ENCODE data around the gene GIMD1. TPM values are rescaled to one million over a fixed set of nuclear protein-coding genes. Genes with fewer than 3 reads are reported as not detected.
"Not testable (repeated sequence)": the region's sequence is repeated elsewhere in the genome, so short reads cannot be mapped to it uniquely, and the experiment has no call there.

GIMD1 gene
- total RNA-seq, result not detected

GRCh38 chr4:106368678-106369077 lies at the start of gene GIMD1:
TSS of gene GIMD1 (minus strand) at chr4:106368778. CDS start at chr4:106367435, 1,343 bp downstream.
- Histone ChIP-seq H3K27me3 (peaks cover 3% of the 10 kb centered on the region), H3K36me3 (no peaks in the 10 kb centered on the region), H3K4me1 (no peaks in the 10 kb centered on the region), H3K9me3 (no peaks in the 10 kb centered on the region), H3K4me3 (no peak within 1 kb of the TSS), H3K27ac (no peak within 1 kb of the TSS)
- TF ChIP-seq POLR2A (IDR thresholded peaks at IDR 0.05) (no peak), EP300 (IDR thresholded peaks at IDR 0.05) (no peak), POLR2AphosphoS5 (IDR thresholded peaks at IDR 0.05) (no peak)
- TF ChIP-seq, protein P1, sequence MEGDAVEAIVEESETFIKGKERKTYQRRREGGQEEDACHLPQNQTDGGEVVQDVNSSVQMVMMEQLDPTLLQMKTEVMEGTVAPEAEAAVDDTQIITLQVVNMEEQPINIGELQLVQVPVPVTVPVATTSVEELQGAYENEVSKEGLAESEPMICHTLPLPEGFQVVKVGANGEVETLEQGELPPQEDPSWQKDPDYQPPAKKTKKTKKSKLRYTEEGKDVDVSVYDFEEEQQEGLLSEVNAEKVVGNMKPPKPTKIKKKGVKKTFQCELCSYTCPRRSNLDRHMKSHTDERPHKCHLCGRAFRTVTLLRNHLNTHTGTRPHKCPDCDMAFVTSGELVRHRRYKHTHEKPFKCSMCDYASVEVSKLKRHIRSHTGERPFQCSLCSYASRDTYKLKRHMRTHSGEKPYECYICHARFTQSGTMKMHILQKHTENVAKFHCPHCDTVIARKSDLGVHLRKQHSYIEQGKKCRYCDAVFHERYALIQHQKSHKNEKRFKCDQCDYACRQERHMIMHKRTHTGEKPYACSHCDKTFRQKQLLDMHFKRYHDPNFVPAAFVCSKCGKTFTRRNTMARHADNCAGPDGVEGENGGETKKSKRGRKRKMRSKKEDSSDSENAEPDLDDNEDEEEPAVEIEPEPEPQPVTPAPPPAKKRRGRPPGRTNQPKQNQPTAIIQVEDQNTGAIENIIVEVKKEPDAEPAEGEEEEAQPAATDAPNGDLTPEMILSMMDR (IDR thresholded peaks at IDR 0.05), result no peak
- WGBS, result 83% methylated on average over 5 of the region's 5 CpGs
- no peak for DNase-seq (ENCODE audit: low spot score in 2 of 2)

GRCh38 chr4:106414366-106414765 lies 45.8 kb upstream of the GIMD1 start:
- no peaks in the 10 kb centered on the region for H3K36me3 ChIP-seq
- no peak overlapping the region for H3K4me3 ChIP-seq
- H3K27me3 ChIP-seq, result no peaks in the 10 kb centered on the region
- DNase-seq (ENCODE audit: low spot score in 2 of 2), result no peak
- H3K9me3 ChIP-seq, result no peaks in the 10 kb centered on the region
- no peak overlapping the region for H3K27ac ChIP-seq
- H3K4me1 ChIP-seq, result no peaks in the 10 kb centered on the region
- no peak for TF ChIP-seq POLR2A (IDR thresholded peaks at IDR 0.05)
- TF ChIP-seq EP300 (IDR thresholded peaks at IDR 0.05), result no peak
- TF ChIP-seq POLR2AphosphoS5 (IDR thresholded peaks at IDR 0.05), result no peak
- TF ChIP-seq, protein P1 (IDR thresholded peaks at IDR 0.05), result no peak

DNA sequence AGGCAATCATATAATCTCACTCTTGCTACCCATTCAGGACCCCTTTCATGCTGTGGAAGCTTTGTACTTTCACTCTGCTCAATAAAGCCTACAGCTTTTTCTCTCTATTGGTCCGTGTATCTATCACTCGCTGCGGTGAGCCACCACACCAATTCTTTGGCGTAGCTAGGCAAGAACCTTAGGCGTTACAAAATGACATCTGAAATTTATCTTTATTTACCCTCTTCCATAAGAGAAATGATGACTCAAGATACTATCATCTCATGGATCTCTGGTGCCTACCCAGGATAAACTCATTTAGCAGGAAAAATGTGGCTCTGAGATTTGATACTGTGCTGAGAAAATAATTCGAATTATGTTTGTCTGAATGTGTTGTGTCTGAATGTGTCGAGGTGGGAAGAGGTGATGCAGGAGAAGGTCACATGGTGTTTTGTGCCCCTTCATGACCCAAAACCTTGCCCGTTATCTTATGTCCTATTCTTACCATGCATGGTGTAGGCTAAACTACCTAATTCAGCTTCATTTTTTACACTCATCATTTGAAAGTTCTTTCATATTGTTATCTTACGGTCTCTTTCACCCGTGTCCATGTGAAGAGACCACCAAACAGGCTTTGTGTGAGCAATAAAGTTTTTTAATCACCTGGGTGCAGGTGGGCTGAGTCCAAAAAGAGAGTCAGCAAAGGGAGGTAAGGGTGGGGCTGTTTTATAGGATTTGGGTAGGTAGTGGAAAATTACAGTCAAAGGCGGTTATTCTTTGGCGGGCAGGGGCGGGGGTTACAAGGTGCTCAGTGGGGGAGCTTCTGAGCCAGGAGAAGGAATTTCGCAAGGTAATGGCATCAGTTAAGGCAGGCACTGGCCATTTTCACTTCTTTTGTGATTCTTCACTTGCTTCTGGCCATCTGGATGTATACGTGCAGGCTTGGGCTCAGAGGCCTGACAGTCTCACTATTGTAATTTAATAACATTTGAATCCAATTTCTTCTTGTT lies 41.6 kb upstream of the GIMD1 start:
- H3K27me3 ChIP-seq, result no peaks in the 10 kb centered on the region
- no peaks in the 10 kb centered on the region for H3K9me3 ChIP-seq
- no peak overlapping the region for H3K4me3 ChIP-seq
- H3K4me1 ChIP-seq, result no peaks in the 10 kb centered on the region
- H3K27ac ChIP-seq, result no peak overlapping the region
- TF ChIP-seq, protein P1 (IDR thresholded peaks at IDR 0.05), result no peak
- TF ChIP-seq POLR2A (IDR thresholded peaks at IDR 0.05), result no peak
- TF ChIP-seq EP300 (IDR thresholded peaks at IDR 0.05), result no peak
- no peak for DNase-seq (ENCODE audit: low spot score in 2 of 2)
- 86% methylated on average over 15 of the region's 15 CpGs for WGBS
- no peaks in the 10 kb centered on the region for H3K36me3 ChIP-seq

DNA sequence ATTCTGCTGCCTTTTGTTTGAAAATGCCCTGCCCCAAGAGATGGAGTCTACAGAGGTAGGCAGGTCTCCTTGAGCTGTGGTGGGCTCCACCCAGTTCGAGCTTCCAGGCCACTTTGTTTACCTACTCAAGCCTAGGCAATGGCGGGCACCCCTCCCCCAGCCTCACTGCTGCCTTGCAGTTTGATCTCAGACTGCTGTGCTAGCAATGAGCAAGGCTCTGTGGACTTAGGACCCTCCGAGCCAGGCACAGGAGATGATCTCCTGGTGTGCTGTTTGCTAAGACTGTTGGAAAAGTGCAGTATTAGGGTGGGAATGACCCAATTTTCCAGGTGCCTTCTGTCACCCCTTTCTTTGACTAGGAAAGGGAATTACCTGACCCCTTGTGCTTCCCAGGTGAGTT lies 39.4 kb upstream of the GIMD1 start:
- H3K9me3 ChIP-seq; H3K4me1 ChIP-seq; H3K4me3 ChIP-seq; DNase-seq (ENCODE audit: low spot score in 2 of 2); H3K36me3 ChIP-seq; H3K27ac ChIP-seq; H3K27me3 ChIP-seq: not testable (repeated sequence)
- WGBS, result 90% methylated on average over 2 of the region's 3 CpGs

DNA sequence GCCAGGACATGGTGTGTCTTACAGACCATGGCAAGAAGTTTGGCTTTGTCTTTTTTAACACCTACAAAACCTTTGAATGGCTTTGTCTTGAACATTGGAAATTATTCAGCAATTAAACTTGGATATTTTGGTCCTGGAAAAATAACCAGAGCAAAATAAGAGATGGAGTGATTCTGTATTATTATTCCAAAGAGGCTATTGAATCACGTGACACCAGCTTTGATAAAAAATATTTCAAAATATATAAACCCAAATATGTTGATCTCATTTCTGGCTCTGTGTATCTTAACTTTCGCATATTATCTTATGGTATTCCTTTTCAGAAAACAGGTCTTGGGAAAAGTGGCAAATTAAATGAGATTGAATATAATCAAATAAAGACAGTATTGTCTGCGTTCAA lies 32.6 kb upstream of the GIMD1 start:
- Histone ChIP-seq H3K9me3 (peaks cover 26% of the 10 kb centered on the region), H3K27me3 (no peaks in the 10 kb centered on the region), H3K4me3 (no peak overlapping the region), H3K4me1 (no peaks in the 10 kb centered on the region), H3K27ac (no peak overlapping the region), H3K36me3 (no peaks in the 10 kb centered on the region)
- no peak for TF ChIP-seq POLR2A (IDR thresholded peaks at IDR 0.05)
- no peak for TF ChIP-seq POLR2AphosphoS5 (IDR thresholded peaks at IDR 0.05)
- TF ChIP-seq, protein P1 (IDR thresholded peaks at IDR 0.05), result no peak
- TF ChIP-seq EP300 (IDR thresholded peaks at IDR 0.05), result no peak
- DNase-seq (ENCODE audit: low spot score in 2 of 2), result no peak
- WGBS, result 89% methylated on average over 3 of the region's 3 CpGs

- not testable (repeated sequence) for H3K36me3 ChIP-seq; H3K27ac ChIP-seq; DNase-seq (ENCODE audit: low spot score in 2 of 2); H3K4me3 ChIP-seq; H3K4me1 ChIP-seq; H3K27me3 ChIP-seq
- peaks cover 35% of the 10 kb centered on the region for H3K9me3 ChIP-seq
- WGBS, result 81% methylated on average over 4 of the region's 4 CpGs
Measured at GRCh38 chr4:106398898-106399297, 30.3 kb upstream of the GIMD1 start.

All from suprapubic skin (tissue), 4 donors.